Esophagus muscularis mucosa (tissue), 3 donors: Measurements from ENCODE around the gene SIM1.

Source experiments
- CTCF ChIP-seq, 3 experiments: fragments of 200-600 bp in 2 of 3; fragments of 450-650 bp in 1 of 3; sonication (generic) in 2 of 3; IDR thresholded peaks; one replicate each; pipeline ENCODE4 v1.5.1; 2017 to 2019; ENCODE audit warnings: antibody characterized with exemption in 3 of 3, mild to moderate bottlenecking in 2 of 3, moderate library complexity in 1 of 3
- POLR2AphosphoS5 ChIP-seq, 2 donors: sonication (generic); formaldehyde crosslinking; IDR thresholded peaks; one replicate each; pipeline ENCODE4 v1.6.1; 2017; ENCODE audit warnings: antibody characterized with exemption in 2 of 2

GRCh38 chr6:100343316-100344077, 121.2 kb downstream of the SIM1 start:
- TF ChIP-seq CTCF (IDR thresholded peaks at IDR 0.05), result no peak
- no peak for TF ChIP-seq POLR2AphosphoS5 (IDR thresholded peaks at IDR 0.05)
